WTC11 (cell line): ENCODE results near the gene MYO5B. TPM values are rescaled to one million over a fixed set of nuclear protein-coding genes. Genes with fewer than 3 reads are reported as not detected.
"Not testable (repeated sequence)": the region's sequence is repeated elsewhere in the genome, so short reads cannot be mapped to it uniquely, and the experiment has no call there.

Source experiments
- ATAC-seq: fragments of 200-7000 bp; cut with Tn5 transposase; 2 replicates; pipeline ENCODE4 v1.10.0; 2021; ENCODE audit warnings: mild to moderate bottlenecking, moderate library complexity
- CTCF ChIA-PET: fragments of 300-600 bp; sonication (Branson Sonifier 250); formaldehyde crosslinking; loops from one replicate; lab custom pipeline; 2021; ENCODE audit warnings: antibody characterized with exemption; lab: Charles Lee
- POLR2A ChIA-PET: fragments of 350-600 bp; sonication (Branson Sonifier 250); formaldehyde crosslinking; loops from one replicate; lab custom pipeline; 2021; ENCODE audit warnings: antibody characterized with exemption; lab: Charles Lee
- DNase-seq: peaks from one replicate; pipeline ENCODE4 v3.0.0; 2021; ENCODE audit warnings: low spot score
- H3K27ac Mint-ChIP-seq: 2 replicates; pipeline ENCODE4 v1.8.0; 2021; ENCODE audit warnings: mixed read lengths
- H3K27me3 Mint-ChIP-seq: 2 replicates; pipeline ENCODE4 v1.8.0; 2021; ENCODE audit warnings: low read depth, mild to moderate bottlenecking, moderate library complexity, mixed read lengths
- H3K36me3 Mint-ChIP-seq: 2 replicates; pipeline ENCODE4 v1.8.0; 2021; ENCODE audit warnings: mixed read lengths
- H3K4me1 Mint-ChIP-seq: 2 replicates; pipeline ENCODE4 v1.8.0; 2022; ENCODE audit warnings: mixed read lengths
- H3K4me3 Mint-ChIP-seq: 2 replicates; pipeline ENCODE4 v1.8.0; 2021; ENCODE audit warnings: mild to moderate bottlenecking, moderate library complexity, mixed read lengths
- H3K9me3 Mint-ChIP-seq: 2 replicates; pipeline ENCODE4 v1.8.0; 2021; ENCODE audit warnings: mixed read lengths
- ELF4 ChIP-seq: sonication (generic); formaldehyde crosslinking; IDR thresholded peaks from 2 replicates; pipeline ENCODE4 v1.8.1; 2022; ENCODE audit warnings: low read depth, mild to moderate bottlenecking, moderate library complexity, missing genetic modification reagents
- FOXK1 ChIP-seq: sonication (generic); formaldehyde crosslinking; IDR thresholded peaks from 2 replicates; pipeline ENCODE4 v1.8.0; 2022; ENCODE audit warnings: mild to moderate bottlenecking, moderate library complexity, missing genetic modification reagents
- KAT7 ChIP-seq: sonication (generic); formaldehyde crosslinking; IDR thresholded peaks from 2 replicates; pipeline ENCODE4 v1.8.1; 2023; ENCODE audit warnings: missing genetic modification reagents, mild to moderate bottlenecking, borderline replicate concordance
- NR2C2 ChIP-seq: sonication (generic); formaldehyde crosslinking; IDR thresholded peaks from 2 replicates; pipeline ENCODE4 v1.8.0; 2022; ENCODE audit warnings: mild to moderate bottlenecking, missing genetic modification reagents
- SMAD3 ChIP-seq: sonication (generic); formaldehyde crosslinking; IDR thresholded peaks from 2 replicates; pipeline ENCODE4 v1.8.0; 2022; ENCODE audit warnings: missing genetic modification reagents, mild to moderate bottlenecking, borderline replicate concordance
- SOX15 ChIP-seq: fragments of 250-450 bp; sonication (Bioruptor Pico); IDR thresholded peaks from 2 replicates; pipeline ENCODE4 v1.9.0; 2021; ENCODE audit warnings: mild to moderate bottlenecking
- TEAD1 ChIP-seq: sonication (generic); formaldehyde crosslinking; IDR thresholded peaks from 2 replicates; pipeline ENCODE4 v1.8.0; 2022; ENCODE audit warnings: mild to moderate bottlenecking, missing genetic modification reagents
- ZNF219 ChIP-seq: sonication (generic); formaldehyde crosslinking; IDR thresholded peaks from 2 replicates; pipeline ENCODE4 v1.8.0; 2023; ENCODE audit warnings: missing genetic modification reagents, mild to moderate bottlenecking, borderline replicate concordance
- ZNF423 ChIP-seq: fragments of 250-450 bp; sonication (Bioruptor Pico); IDR thresholded peaks from 2 replicates; pipeline ENCODE4 v2.1.2; 2022; ENCODE audit warnings: mild to moderate bottlenecking, moderate library complexity
- total RNA-seq: library from RNA; stranded (reverse); gene quantifications from 3 replicates; pipeline ENCODE4 v1.2.3, GENCODE V29; 2021
- TF ChIP-seq, protein P1 (sequence below): sonication (generic); formaldehyde crosslinking; IDR thresholded peaks from 2 replicates; pipeline ENCODE4 v1.8.0; 2022; ENCODE audit warnings: missing genetic modification reagents
- TF ChIP-seq, protein P2 (sequence below): sonication (generic); formaldehyde crosslinking; IDR thresholded peaks from 2 replicates; pipeline ENCODE4 v1.8.0; 2022; ENCODE audit warnings: mild to moderate bottlenecking, missing genetic modification reagents
- TF ChIP-seq, protein P3 (sequence below): sonication (generic); formaldehyde crosslinking; IDR thresholded peaks from 2 replicates; pipeline ENCODE4 v1.8.1; 2023; ENCODE audit warnings: mild to moderate bottlenecking, moderate library complexity, missing genetic modification reagents
- TF ChIP-seq, protein P4 (sequence below): sonication (generic); formaldehyde crosslinking; IDR thresholded peaks from 2 replicates; pipeline ENCODE4 v1.8.0; 2023; ENCODE audit warnings: missing genetic modification reagents, mild to moderate bottlenecking, borderline replicate concordance

MYO5B gene
- total RNA-seq, 1 experiment from 2014 or later = 8.7 TPM

DNA sequence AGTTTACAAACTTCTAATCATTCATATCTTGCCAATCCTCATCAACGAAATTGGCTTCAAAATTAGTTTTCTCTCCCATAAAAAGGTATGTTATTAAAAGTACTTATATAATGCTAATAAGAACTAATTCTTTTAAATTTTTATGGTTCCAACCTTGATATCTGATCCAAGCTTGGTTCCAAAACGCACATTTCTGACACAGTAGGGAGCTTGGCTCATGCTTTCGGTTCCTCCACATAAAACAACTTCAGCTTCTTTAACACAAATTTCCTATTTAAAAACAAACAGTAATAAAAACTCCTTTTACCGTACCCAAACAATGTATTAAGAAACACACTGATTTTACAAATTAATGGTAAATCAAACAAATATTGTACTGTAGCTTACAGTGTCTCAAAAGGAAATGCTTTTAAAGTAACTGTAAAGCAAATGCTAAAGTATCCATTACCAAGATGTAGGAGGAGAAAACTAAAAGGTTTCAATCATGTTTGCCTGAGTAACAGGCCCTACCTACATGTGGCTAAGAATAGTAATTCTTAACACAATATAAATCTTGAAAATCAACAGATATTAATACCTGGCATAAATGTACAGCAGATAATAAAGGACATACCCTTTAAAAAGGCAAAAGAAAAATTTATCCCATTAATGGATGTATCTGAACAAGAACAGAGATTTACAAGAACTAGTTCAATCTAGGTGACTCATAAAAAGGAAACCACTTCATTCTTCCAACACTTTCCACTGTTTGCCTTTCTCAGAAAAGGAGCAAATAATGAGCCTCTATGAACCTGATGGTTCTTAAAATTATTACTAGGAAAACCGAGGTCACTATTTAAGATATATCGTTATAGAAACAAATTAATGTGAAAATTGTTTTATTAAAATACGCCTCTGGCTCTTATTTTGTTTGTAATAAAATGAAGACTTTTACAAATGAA, 399.1 kb downstream of the MYO5B start (continued):
- TF ChIP-seq, protein P1, sequence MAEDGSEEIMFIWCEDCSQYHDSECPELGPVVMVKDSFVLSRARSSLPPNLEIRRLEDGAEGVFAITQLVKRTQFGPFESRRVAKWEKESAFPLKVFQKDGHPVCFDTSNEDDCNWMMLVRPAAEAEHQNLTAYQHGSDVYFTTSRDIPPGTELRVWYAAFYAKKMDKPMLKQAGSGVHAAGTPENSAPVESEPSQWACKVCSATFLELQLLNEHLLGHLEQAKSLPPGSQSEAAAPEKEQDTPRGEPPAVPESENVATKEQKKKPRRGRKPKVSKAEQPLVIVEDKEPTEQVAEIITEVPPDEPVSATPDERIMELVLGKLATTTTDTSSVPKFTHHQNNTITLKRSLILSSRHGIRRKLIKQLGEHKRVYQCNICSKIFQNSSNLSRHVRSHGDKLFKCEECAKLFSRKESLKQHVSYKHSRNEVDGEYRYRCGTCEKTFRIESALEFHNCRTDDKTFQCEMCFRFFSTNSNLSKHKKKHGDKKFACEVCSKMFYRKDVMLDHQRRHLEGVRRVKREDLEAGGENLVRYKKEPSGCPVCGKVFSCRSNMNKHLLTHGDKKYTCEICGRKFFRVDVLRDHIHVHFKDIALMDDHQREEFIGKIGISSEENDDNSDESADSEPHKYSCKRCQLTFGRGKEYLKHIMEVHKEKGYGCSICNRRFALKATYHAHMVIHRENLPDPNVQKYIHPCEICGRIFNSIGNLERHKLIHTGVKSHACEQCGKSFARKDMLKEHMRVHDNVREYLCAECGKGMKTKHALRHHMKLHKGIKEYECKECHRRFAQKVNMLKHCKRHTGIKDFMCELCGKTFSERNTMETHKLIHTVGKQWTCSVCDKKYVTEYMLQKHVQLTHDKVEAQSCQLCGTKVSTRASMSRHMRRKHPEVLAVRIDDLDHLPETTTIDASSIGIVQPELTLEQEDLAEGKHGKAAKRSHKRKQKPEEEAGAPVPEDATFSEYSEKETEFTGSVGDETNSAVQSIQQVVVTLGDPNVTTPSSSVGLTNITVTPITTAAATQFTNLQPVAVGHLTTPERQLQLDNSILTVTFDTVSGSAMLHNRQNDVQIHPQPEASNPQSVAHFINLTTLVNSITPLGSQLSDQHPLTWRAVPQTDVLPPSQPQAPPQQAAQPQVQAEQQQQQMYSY (CRISPR knock-in tag) = no peak
- TF ChIP-seq TEAD1 (CRISPR knock-in tag) (no peak), ELF4 (no peak), NR2C2 (CRISPR knock-in tag) (no peak)

DNA sequence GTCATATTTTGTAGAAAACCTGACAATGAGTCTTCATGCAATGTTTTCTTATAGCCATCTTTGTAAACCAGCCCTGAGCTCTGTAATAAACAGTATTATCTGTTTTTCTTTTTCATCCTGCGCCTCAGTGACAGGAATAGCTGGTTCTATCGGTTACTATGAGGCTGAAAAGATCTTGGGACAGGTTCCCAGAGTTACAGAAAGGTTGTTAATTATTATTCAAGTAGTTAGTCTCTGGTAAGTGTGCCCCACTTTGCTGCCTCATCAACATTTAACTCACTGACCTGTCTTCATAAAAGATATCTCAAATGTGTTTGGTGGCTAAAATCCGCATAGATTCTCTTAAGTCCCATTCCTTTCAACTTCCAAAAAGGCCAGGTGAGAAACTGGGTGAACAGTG, 400.2 kb downstream of the MYO5B start:
- Mint-ChIP-seq H3K4me1 (peaks cover 7% of the 10 kb centered on the region), H3K36me3 (peaks cover 80% of the 10 kb centered on the region), H3K27ac (no peak overlapping the region), H3K4me3 (no peak overlapping the region), H3K27me3 (no peaks in the 10 kb centered on the region), H3K9me3 (peaks cover 10% of the 10 kb centered on the region; the same call in 1 of the 2 replicates)
- TF ChIP-seq, protein P2, sequence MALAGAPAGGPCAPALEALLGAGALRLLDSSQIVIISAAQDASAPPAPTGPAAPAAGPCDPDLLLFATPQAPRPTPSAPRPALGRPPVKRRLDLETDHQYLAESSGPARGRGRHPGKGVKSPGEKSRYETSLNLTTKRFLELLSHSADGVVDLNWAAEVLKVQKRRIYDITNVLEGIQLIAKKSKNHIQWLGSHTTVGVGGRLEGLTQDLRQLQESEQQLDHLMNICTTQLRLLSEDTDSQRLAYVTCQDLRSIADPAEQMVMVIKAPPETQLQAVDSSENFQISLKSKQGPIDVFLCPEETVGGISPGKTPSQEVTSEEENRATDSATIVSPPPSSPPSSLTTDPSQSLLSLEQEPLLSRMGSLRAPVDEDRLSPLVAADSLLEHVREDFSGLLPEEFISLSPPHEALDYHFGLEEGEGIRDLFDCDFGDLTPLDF = no peak
- no peak for TF ChIP-seq ZNF423 (CRISPR knock-in tag)
- TF ChIP-seq, protein P3, sequence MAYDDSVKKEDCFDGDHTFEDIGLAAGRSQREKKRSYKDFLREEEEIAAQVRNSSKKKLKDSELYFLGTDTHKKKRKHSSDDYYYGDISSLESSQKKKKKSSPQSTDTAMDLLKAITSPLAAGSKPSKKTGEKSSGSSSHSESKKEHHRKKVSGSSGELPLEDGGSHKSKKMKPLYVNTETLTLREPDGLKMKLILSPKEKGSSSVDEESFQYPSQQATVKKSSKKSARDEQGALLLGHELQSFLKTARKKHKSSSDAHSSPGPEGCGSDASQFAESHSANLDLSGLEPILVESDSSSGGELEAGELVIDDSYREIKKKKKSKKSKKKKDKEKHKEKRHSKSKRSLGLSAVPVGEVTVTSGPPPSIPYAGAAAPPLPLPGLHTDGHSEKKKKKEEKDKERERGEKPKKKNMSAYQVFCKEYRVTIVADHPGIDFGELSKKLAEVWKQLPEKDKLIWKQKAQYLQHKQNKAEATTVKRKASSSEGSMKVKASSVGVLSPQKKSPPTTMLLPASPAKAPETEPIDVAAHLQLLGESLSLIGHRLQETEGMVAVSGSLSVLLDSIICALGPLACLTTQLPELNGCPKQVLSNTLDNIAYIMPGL (CRISPR knock-in tag) = no peak
- TF ChIP-seq SMAD3 = no peak
- TF ChIP-seq SOX15 (CRISPR knock-in tag) = no peak
- no peak for TF ChIP-seq ELF4
- TF ChIP-seq, protein P4, sequence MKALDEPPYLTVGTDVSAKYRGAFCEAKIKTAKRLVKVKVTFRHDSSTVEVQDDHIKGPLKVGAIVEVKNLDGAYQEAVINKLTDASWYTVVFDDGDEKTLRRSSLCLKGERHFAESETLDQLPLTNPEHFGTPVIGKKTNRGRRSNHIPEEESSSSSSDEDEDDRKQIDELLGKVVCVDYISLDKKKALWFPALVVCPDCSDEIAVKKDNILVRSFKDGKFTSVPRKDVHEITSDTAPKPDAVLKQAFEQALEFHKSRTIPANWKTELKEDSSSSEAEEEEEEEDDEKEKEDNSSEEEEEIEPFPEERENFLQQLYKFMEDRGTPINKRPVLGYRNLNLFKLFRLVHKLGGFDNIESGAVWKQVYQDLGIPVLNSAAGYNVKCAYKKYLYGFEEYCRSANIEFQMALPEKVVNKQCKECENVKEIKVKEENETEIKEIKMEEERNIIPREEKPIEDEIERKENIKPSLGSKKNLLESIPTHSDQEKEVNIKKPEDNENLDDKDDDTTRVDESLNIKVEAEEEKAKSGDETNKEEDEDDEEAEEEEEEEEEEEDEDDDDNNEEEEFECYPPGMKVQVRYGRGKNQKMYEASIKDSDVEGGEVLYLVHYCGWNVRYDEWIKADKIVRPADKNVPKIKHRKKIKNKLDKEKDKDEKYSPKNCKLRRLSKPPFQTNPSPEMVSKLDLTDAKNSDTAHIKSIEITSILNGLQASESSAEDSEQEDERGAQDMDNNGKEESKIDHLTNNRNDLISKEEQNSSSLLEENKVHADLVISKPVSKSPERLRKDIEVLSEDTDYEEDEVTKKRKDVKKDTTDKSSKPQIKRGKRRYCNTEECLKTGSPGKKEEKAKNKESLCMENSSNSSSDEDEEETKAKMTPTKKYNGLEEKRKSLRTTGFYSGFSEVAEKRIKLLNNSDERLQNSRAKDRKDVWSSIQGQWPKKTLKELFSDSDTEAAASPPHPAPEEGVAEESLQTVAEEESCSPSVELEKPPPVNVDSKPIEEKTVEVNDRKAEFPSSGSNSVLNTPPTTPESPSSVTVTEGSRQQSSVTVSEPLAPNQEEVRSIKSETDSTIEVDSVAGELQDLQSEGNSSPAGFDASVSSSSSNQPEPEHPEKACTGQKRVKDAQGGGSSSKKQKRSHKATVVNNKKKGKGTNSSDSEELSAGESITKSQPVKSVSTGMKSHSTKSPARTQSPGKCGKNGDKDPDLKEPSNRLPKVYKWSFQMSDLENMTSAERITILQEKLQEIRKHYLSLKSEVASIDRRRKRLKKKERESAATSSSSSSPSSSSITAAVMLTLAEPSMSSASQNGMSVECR (CRISPR knock-in tag) = no peak
- TF ChIP-seq FOXK1 (CRISPR knock-in tag) = no peak
- no peak for TF ChIP-seq KAT7 (CRISPR knock-in tag)
- no peak for TF ChIP-seq ZNF219 (CRISPR knock-in tag)
- ATAC-seq (no peak), DNase-seq (no peak)
- POLR2A ChIA-PET = no interaction called here
- CTCF ChIA-PET = interaction anchor here (1.2 kb wide), 1 partner anchor 64 kb away, joined by 3 read pairs; no protein-coding TSS in a partner anchor

DNA sequence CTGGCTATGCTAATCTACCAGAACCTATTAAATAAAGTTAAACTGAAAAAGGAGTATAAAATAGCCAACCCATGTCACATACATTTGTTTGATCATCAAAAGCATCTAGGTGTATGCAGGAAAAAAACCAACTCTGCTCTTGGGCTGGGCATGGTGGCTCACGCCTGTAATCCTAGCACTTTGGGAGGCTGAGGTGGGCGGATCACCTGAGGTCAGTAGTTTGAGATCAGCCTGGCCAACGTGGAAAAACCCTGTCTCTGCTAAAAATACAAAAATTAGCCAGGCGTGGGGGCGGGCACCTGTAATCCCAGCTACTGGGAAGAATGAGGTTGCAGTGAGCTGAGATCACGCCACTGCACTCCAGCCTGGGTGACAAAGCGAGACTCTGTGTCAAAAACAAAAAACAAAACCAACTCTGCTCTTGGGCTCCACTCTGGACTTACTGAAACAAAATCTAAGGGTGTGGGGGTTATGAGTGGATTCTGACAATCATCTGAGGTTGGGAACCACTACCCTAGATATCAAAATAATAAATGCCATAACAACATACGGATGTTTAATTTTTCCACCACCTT, 405.3 kb downstream of the MYO5B start:
- DNase-seq, POLR2A ChIA-PET, H3K27ac Mint-ChIP-seq, H3K27me3 Mint-ChIP-seq, H3K4me1 Mint-ChIP-seq, H3K9me3 Mint-ChIP-seq, H3K4me3 Mint-ChIP-seq, ATAC-seq: not testable (repeated sequence)
- peaks cover 69% of the 10 kb centered on the region for H3K36me3 Mint-ChIP-seq
- CTCF ChIA-PET = interaction anchor here (2.8 kb wide), 1 partner anchor 68 kb away, joined by 10 read pairs; no protein-coding TSS in a partner anchor
